Coronary artery (tissue), 2 donors: ENCODE measurements around the gene TEX29.

Source experiments
- DNase-seq: peaks from one replicate; pipeline ENCODE4 v3.0.0-alpha.2; 2017; ENCODE audit warnings: low spot score
- H3K27ac ChIP-seq, 2 donors: fragments of 200-600 bp; sonication (generic); one replicate each; pipeline ENCODE4 v1.5.1; 2016 to 2019
- H3K4me3 ChIP-seq: fragments of 200-600 bp; sonication (generic); 2 replicates; pipeline ENCODE4 v1.5.1; 2016; ENCODE audit warnings: mild to moderate bottlenecking, moderate library complexity
- CTCF ChIP-seq: fragments of 200-600 bp; sonication (generic); IDR thresholded peaks from one replicate; pipeline ENCODE4 v1.5.1; 2019; ENCODE audit warnings: antibody characterized with exemption

The TEX29 gene

DNA sequence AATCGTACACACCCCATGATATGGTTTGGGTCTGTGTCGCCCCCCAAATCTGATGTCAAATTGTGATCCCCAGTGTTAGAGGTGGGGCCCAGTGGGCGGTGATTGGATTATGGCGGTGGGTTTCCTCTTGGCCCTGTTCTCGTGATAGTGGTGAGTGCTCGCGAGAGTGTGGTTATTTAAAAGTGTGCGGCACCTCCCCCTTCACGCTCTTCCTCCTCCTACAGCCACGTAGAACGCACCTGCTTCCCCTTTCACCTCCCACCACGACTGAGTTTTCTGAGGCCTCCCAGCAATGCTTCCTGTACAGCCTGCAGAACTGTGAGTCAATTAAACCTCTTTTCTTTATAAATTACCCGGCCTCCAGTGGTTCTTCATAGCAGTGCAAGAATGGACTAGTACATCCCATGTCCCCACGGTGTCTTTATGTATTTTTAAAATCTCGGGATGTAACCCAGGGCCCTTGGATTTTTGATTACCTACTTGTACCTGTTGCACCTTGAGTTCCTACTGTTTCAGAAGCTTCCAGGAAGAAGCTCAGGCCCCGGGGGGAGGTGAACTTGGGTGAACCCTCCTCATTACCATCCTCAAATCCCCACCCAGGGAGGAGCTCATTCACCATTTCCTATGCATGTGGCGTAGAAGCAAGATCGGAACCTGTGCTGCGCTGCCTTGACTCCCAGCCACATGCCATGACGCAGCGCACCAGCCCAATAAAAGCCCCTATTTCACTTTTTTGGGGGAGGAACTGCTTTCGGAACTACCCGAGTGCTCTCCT lies 52.4 kb downstream of the TEX29 start:
- no peak overlapping the region for H3K4me3 ChIP-seq
- DNase-seq = no peak
- no peak overlapping the region for H3K27ac ChIP-seq
- no peak for TF ChIP-seq CTCF

DNA sequence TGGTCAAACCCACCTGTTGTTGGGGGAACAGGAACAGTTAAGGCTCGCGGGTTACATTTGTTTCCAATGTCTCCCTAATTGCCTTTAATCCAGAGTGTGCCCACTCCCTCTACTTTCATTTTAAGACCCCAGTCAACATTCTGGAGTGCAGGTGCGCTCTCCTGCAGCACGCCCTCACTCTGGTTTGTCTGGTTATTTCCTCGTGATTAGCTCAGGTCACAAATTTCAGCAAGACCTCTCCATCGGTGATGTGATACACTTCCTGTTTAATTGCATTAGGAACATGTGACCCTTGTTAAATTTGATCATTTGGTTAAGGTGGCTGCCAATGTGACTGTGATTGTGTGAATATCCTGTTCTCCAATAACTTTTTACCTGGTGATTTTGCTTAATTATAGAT lies 53.0 kb downstream of the TEX29 start:
- no peak for TF ChIP-seq CTCF
- no peak for DNase-seq
- no peak overlapping the region for H3K4me3 ChIP-seq
- no peak overlapping the region for H3K27ac ChIP-seq

GRCh38 chr13:111380431-111380830 lies 60.0 kb downstream of the TEX29 start:
- H3K4me3 ChIP-seq = no peak overlapping the region
- H3K27ac ChIP-seq = no peak overlapping the region
- no peak for DNase-seq
- no peak for TF ChIP-seq CTCF

DNA sequence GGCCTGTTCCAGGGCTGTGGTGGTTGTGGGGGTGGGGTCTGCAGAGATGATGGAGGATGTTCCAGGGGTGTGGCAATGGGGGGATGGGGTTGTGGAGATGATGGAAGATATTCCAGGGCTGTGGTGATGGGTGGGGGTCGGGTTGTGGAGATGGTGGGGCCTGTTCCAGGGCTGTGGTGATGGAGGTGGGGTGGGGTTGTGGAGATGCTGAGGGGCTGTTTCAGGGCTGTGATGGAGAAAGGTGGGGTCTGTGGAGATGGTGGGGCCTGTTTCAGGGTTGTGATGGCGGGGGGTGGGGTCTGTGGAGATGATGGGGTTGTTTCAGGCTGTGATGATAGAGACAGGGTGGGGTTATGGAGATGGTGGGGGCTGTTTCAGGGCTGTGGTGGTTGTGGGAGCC lies 62.0 kb downstream of the TEX29 start:
- no peak for TF ChIP-seq CTCF
- no peak overlapping the region for H3K27ac ChIP-seq
- H3K4me3 ChIP-seq = no peak overlapping the region
- DNase-seq = no peak

GRCh38 chr13:111382877-111383276 lies 62.4 kb downstream of the TEX29 start:
- TF ChIP-seq CTCF = no peak
- DNase-seq = peak; percentile 54

DNA sequence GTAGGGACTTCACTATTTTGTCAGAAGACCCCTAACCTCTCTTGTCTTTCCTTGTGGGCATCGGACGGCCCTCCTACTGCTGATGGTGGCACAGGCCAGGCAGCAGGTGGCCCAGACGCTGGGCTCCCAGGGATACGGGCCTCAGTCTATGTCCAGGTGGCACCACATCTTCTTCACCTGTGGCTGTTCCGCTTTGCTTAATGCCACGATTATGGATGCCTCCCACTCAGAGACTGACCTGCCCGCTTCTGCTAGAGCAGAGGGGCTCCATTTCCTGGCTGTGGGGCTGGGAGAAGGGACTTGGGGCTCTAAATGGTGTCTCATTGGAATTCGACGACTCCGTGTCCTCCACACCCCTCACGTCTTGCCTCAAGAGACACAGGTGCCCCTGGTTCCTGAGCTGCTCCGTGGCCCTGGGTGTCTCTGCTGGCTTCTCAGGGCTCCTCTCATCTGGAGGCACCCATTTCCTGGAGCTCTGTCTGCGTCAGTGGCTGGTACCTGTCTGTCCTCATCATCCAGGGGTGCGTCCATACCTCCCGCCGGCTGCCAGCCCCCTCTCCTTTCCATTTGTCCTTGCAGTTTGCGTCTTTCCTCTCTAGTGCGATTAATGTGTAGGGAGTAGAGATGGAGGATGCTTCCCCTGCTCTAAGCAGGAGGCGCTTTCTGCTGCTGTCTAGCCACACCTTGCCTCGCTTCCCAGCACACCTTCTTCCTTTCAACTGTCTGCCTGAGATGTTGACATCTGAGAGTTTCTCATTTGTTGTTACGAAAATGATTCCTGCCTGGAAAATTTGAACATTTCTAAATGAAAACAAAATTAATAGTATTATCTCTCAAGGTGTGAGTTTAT lies 63.4 kb downstream of the TEX29 start:
- DNase-seq = peak; percentile 64
- H3K27ac ChIP-seq = no peak overlapping the region
- no peak for TF ChIP-seq CTCF
- H3K4me3 ChIP-seq = no peak overlapping the region

More at GRCh38 chr13:111382877-111383276, 62.4 kb downstream of the TEX29 start:
- no peak overlapping the region for H3K27ac ChIP-seq
- H3K4me3 ChIP-seq = no peak overlapping the region
